Measurements from ENCODE around the gene ACIN1. TPM values are rescaled to one million over a fixed set of nuclear protein-coding genes. Genes with fewer than 3 reads are reported as not detected.

ACIN1 gene
- total and polyA plus RNA-seq, 10 of the 15 experiments (the other 5 are each of a cell fraction or from before 2014, with no cell fraction given), result 4.3 to 148 (median 93.4) TPM

DNA sequence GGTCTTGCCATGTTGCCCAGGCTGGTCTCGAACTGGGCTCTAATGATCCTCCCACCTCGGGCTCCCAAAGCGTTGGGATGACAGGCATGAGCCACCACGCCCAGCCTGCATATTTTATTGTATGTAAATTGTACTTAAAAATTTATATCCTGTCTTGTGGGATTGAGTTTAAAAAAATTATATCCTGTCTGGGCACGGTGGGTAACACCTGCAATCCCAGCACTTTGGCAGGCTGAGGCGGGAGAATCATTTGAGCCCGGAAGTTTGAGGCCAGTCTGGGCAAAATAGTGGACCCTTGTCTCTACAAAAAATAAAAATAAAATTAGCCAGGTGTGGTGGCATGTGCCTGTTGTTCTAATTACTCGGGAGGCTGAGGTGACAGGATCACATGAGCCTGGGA, 38.0 kb upstream of the ACIN1 start:
- CTCF ChIA-PET, result interaction anchor here (0.6 to 0.9 kb wide), 2 partner anchors 8 to 101 kb away, joined by 3 read pairs; no protein-coding TSS in a partner anchor
- in situ Hi-C loops (cut with MboI), result no loop called here
- TF ChIP-seq ZNF24 (IDR thresholded peaks at IDR 0.05), result no peak
- no peak for TF ChIP-seq HDGF (IDR thresholded peaks at IDR 0.05)
- TF ChIP-seq CUX1 (IDR thresholded peaks at IDR 0.05; ENCODE audit: insufficient replicate concordance, low read depth, low read length), result no peak
- TF ChIP-seq TBL1XR1 (IDR thresholded peaks at IDR 0.05; ENCODE audit: low read depth, low read length), result no peak
- no peak for TF ChIP-seq EP300 (IDR thresholded peaks at IDR 0.05; ENCODE audit: borderline replicate concordance in 1 of 2, control insufficient read depth in 1 of 2, low read depth in 2 of 2, low read length in 2 of 2)
- TF ChIP-seq ETV6 (conservative IDR thresholded peaks at IDR 0.05 in 1 of 2, IDR thresholded peaks at IDR 0.05 in 1 of 2; ENCODE audit: borderline replicate concordance in 1 of 2, low read depth in 1 of 2), result no peak
- TF ChIP-seq, protein P1, sequence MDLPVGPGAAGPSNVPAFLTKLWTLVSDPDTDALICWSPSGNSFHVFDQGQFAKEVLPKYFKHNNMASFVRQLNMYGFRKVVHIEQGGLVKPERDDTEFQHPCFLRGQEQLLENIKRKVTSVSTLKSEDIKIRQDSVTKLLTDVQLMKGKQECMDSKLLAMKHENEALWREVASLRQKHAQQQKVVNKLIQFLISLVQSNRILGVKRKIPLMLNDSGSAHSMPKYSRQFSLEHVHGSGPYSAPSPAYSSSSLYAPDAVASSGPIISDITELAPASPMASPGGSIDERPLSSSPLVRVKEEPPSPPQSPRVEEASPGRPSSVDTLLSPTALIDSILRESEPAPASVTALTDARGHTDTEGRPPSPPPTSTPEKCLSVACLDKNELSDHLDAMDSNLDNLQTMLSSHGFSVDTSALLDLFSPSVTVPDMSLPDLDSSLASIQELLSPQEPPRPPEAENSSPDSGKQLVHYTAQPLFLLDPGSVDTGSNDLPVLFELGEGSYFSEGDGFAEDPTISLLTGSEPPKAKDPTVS (IDR thresholded peaks at IDR 0.05; ENCODE audit: low read depth, low read length), result no peak
- TF ChIP-seq SIX5 (IDR thresholded peaks at IDR 0.05; ENCODE audit: low read depth, low read length, severe bottlenecking), result no peak

More for the DNA sequence above, 38.0 kb upstream of the ACIN1 start:
- FAIRE-seq (no peak), DNase-seq (ENCODE audit: low read depth, low spot score) (no peak), ATAC-seq (no peak)
- ChIA-PET RAD21 (ENCODE audit: unreplicated experiment) (interaction anchor here (0.7 kb wide), 1 partner anchor 285 kb away, joined by 3 read pairs; no protein-coding TSS in a partner anchor), POLR2A (interaction anchor here (0.7 kb wide), 1 partner anchor 189 kb away, joined by 3 read pairs; no protein-coding TSS in a partner anchor), SMC1A (ENCODE audit: uncharacterized antibody, unreplicated experiment) (interaction anchor here (0.8 kb wide), 1 partner anchor 72 kb away, joined by 3 read pairs; no protein-coding TSS in a partner anchor)
- Histone ChIP-seq H4K20me1 (ENCODE audit: control insufficient read depth, insufficient read depth) (no peaks in the 10 kb centered on the region), H3K9me3 (replicated peaks; ENCODE audit: control insufficient read depth, insufficient read depth, low read length) (no peaks in the 10 kb centered on the region), H3K27ac (ENCODE audit: control insufficient read depth, insufficient read depth) (no peak overlapping the region), H3K4me3 (no peak overlapping the region), H3K79me2 (ENCODE audit: control insufficient read depth, insufficient read depth, low read length) (no peaks in the 10 kb centered on the region), H3K27me3 (replicated peaks in 1 of 2; ENCODE audit: control insufficient read depth in 2 of 2, insufficient read depth in 2 of 2, low read length in 1 of 2) (no peaks in the 10 kb centered on the region; a peak in 1 of 4 replicates), H2AFZ (ENCODE audit: control insufficient read depth, low read depth, low read length) (no peak overlapping the region), H3K36me3 (ENCODE audit: control insufficient read depth in 2 of 2, insufficient read depth in 2 of 2, low read length in 1 of 2) (no peaks in the 10 kb centered on the region), H3K4me1 (ENCODE audit: control insufficient read depth, insufficient read depth, low read length) (no peaks in the 10 kb centered on the region), H3K4me2 (ENCODE audit: control insufficient read depth, insufficient read depth) (no peak overlapping the region), H3K9ac (ENCODE audit: control insufficient read depth, insufficient read depth, low read length) (no peak overlapping the region)
- intact Hi-C loops (cut with micrococcal nuclease; ENCODE audit: unreplicated experiment), result no loop called here
- WGBS (ENCODE audit: insufficient coverage, insufficient replicate concordance, low lambda C conversion rate, missing lambda C conversion rate), result 21% methylated on average over 8 of the region's 8 CpGs
- no TSS peak for BruUV-seq (replicated peaks)

All from GM12878 (cell line).